Lower leg skin (tissue), 3 donors: ENCODE measurements around the gene GLIPR2.

Source experiments
- POLR2A ChIP-seq, 2 donors: fragments of 450-650 bp; IDR thresholded peaks; one replicate each; pipeline ENCODE4 v1.6.1; 2016 to 2017; ENCODE audit warnings: antibody characterized with exemption in 2 of 2, mild to moderate bottlenecking in 1 of 2, moderate library complexity in 1 of 2
- TF ChIP-seq, protein P1 (sequence below), 3 donors: fragments of 450-650 bp; IDR thresholded peaks; one replicate each; pipeline ENCODE4 v1.5.1; 2016; ENCODE audit warnings: antibody characterized with exemption in 3 of 3, mild to moderate bottlenecking in 3 of 3, moderate library complexity in 2 of 3

- TF ChIP-seq, protein P1, sequence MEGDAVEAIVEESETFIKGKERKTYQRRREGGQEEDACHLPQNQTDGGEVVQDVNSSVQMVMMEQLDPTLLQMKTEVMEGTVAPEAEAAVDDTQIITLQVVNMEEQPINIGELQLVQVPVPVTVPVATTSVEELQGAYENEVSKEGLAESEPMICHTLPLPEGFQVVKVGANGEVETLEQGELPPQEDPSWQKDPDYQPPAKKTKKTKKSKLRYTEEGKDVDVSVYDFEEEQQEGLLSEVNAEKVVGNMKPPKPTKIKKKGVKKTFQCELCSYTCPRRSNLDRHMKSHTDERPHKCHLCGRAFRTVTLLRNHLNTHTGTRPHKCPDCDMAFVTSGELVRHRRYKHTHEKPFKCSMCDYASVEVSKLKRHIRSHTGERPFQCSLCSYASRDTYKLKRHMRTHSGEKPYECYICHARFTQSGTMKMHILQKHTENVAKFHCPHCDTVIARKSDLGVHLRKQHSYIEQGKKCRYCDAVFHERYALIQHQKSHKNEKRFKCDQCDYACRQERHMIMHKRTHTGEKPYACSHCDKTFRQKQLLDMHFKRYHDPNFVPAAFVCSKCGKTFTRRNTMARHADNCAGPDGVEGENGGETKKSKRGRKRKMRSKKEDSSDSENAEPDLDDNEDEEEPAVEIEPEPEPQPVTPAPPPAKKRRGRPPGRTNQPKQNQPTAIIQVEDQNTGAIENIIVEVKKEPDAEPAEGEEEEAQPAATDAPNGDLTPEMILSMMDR (IDR thresholded peaks at IDR 0.05): no peak
- no peak for TF ChIP-seq POLR2A (IDR thresholded peaks at IDR 0.05)
These were observed 5.2 kb downstream of the GLIPR2 start for GRCh38 chr9:36141761-36142160.
